Neuronal stem cell (in vitro differentiated cells): ENCODE results near the gene ENDOD1.

Experiments
- DNase-seq: peaks from one replicate; pipeline ENCODE4 v3.0.0-alpha.2; 2013; ENCODE audit warnings: low spot score
- H2AFZ ChIP-seq: one replicate; pipeline ENCODE4 v1.6.1; 2013; ENCODE audit warnings: mild to moderate bottlenecking, low read length, inconsistent platforms
- H2AK5ac ChIP-seq: 2 replicates; pipeline ENCODE4 v1.6.1; 2013; ENCODE audit warnings: low read depth, mild to moderate bottlenecking, inconsistent platforms, low read length, moderate library complexity, mixed read lengths
- H2BK120ac ChIP-seq: 2 replicates; pipeline ENCODE4 v1.6.1; 2013; ENCODE audit warnings: low read depth, mild to moderate bottlenecking, inconsistent platforms, low read length, moderate library complexity, mixed read lengths
- H2BK12ac ChIP-seq: one replicate; pipeline ENCODE4 v1.6.1; 2013; ENCODE audit warnings: low read length, inconsistent platforms
- H2BK15ac ChIP-seq: 2 replicates; pipeline ENCODE4 v1.6.1; 2013; ENCODE audit warnings: mild to moderate bottlenecking, low read length, inconsistent platforms, mixed read lengths
- H2BK5ac ChIP-seq: one replicate; pipeline ENCODE4 v1.6.1; 2013; ENCODE audit warnings: inconsistent platforms, mild to moderate bottlenecking, low read length, moderate library complexity
- H3K14ac ChIP-seq: one replicate; pipeline ENCODE4 v1.6.1; 2013; ENCODE audit warnings: low read length, inconsistent platforms
- H3K18ac ChIP-seq: 2 replicates; pipeline ENCODE4 v1.6.1; 2013; ENCODE audit warnings: low read length, inconsistent platforms
- H3K23ac ChIP-seq: 2 replicates; pipeline ENCODE4 v1.6.1; 2013; ENCODE audit warnings: low read depth, mild to moderate bottlenecking, mixed read lengths, low read length, inconsistent platforms; ENCODE audit not compliant: poor library complexity
- H3K27ac ChIP-seq: replicated peaks from 3 replicates; pipeline ENCODE4 v1.5.1; 2013; ENCODE audit warnings: low read length, inconsistent platforms
- H3K27me3 ChIP-seq, 3 experiments: 2 replicates each; pipeline ENCODE4 v1.6.1; 2013; ENCODE audit warnings: low read length in 3 of 3, mild to moderate bottlenecking in 2 of 3, inconsistent platforms in 1 of 3, low read depth in 1 of 3, mixed read lengths in 1 of 3, moderate library complexity in 1 of 3; ENCODE audit not compliant: control insufficient read depth in 3 of 3, insufficient read depth in 3 of 3
- H3K36me3 ChIP-seq, 2 donors: replicated peaks in 1 of 2; 2 replicates each; pipeline ENCODE4 v1.6.1; 2013; ENCODE audit warnings: low read length in 2 of 2; ENCODE audit not compliant: control insufficient read depth in 2 of 2, insufficient read depth in 2 of 2
- H3K4ac ChIP-seq: 2 replicates; pipeline ENCODE4 v1.6.1; 2013; ENCODE audit warnings: inconsistent platforms, mild to moderate bottlenecking, low read length, moderate library complexity
- H3K4me1 ChIP-seq, 2 donors: 1 replicate in 1 of 2; 2 replicates in 1 of 2; pipeline ENCODE4 v1.6.1; 2013; ENCODE audit warnings: low read length in 2 of 2, low read depth in 1 of 2; ENCODE audit not compliant: control insufficient read depth in 2 of 2, insufficient read depth in 1 of 2
- H3K4me2 ChIP-seq: one replicate; pipeline ENCODE4 v1.6.1; 2013; ENCODE audit warnings: mild to moderate bottlenecking, low read length, inconsistent platforms; ENCODE audit not compliant: insufficient read depth, poor library complexity, severe bottlenecking
- H3K4me3 ChIP-seq, 2 donors: 2 replicates each; pipeline ENCODE4 v1.5.1; 2013; ENCODE audit warnings: low read length in 2 of 2, mild to moderate bottlenecking in 2 of 2, inconsistent platforms in 1 of 2, moderate library complexity in 1 of 2
- H3K79me1 ChIP-seq: one replicate; pipeline ENCODE4 v1.6.1; 2013; ENCODE audit warnings: low read depth, mild to moderate bottlenecking, inconsistent platforms, low read length, moderate library complexity
- H3K9ac ChIP-seq: one replicate; pipeline ENCODE4 v1.6.1; 2013; ENCODE audit warnings: mild to moderate bottlenecking, low read depth, low read length, inconsistent platforms; ENCODE audit not compliant: poor library complexity
- H3K9me3 ChIP-seq, 2 donors: replicated peaks in 1 of 2; 2 replicates each; pipeline versions ENCODE3 to v1.6.1; 2013; ENCODE audit warnings: low read length in 2 of 2, mild to moderate bottlenecking in 2 of 2, inconsistent platforms in 1 of 2, low read depth in 1 of 2, mixed read lengths in 1 of 2, moderate library complexity in 1 of 2; ENCODE audit not compliant: control insufficient read depth in 2 of 2, insufficient read depth in 1 of 2
- H4K8ac ChIP-seq: one replicate; pipeline ENCODE4 v1.6.1; 2013; ENCODE audit warnings: low read depth, mild to moderate bottlenecking, inconsistent platforms, low read length, moderate library complexity
- H4K91ac ChIP-seq: one replicate; pipeline ENCODE4 v1.6.1; 2013; ENCODE audit warnings: low read length, low read depth, mild to moderate bottlenecking, inconsistent platforms; ENCODE audit not compliant: poor library complexity
- WGBS, 2 donors: extraction: QIAGEN DNeasy Blood & Tissue Kit; methylation state at CpG; one replicate each; pipeline ENCODE4 v1.1.7; 2013; ENCODE audit warnings: missing lambda C conversion rate in 2 of 2, mixed read lengths in 1 of 2; ENCODE audit not compliant: insufficient read length in 2 of 2, insufficient replicate concordance in 1 of 2; ENCODE audit errors: extremely low coverage in 2 of 2; 5-methylcytosine and 5-hydroxymethylcytosine counted together

Gene ENDOD1

DNA sequence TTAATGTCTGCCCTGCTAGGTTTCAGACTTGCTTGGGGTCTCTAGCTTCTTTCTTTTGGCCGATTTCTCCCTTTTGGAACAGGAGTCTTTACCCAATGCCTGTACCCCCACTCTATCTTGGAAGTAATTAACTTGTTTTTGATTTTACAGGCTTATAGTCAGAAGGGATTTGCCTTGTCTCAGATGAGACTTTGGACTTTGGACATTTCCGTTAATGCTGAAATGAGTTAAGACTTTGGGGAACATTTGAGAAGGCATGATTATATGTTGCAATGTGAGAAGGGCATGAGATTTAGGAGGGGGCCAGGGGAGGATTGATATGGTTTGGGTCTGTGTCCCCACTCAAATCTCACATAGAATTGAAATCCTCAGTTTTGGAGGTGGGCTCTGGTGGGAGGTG lies 35.3 kb upstream of the ENDOD1 start:
- no peak overlapping the region for H2BK5ac ChIP-seq
- H3K14ac ChIP-seq = no peak overlapping the region
- no peak overlapping the region for H3K27ac ChIP-seq
- H3K4me2 ChIP-seq = no peak overlapping the region
- no peak overlapping the region for H3K9ac ChIP-seq
- no peak overlapping the region for H2AFZ ChIP-seq
- no peaks in the 10 kb centered on the region for H3K4me1 ChIP-seq
- H2AK5ac ChIP-seq = no peak overlapping the region
- no CpG with 5 or more reads among the region's 2 CpGs for WGBS, 2 donors
- H3K79me1 ChIP-seq = no peaks in the 10 kb centered on the region
- no peaks in the 10 kb centered on the region for H3K36me3 ChIP-seq
- peaks cover 0 to 2% of the 10 kb centered on the region in 2 donors for H3K9me3 ChIP-seq
- no peak overlapping the region for H3K23ac ChIP-seq
- no peak overlapping the region for H2BK120ac ChIP-seq
- no peak overlapping the region for H2BK12ac ChIP-seq
- no peak overlapping the region for H3K18ac ChIP-seq
- H3K4ac ChIP-seq = no peak overlapping the region
- no peak overlapping the region for H2BK15ac ChIP-seq
- H4K91ac ChIP-seq = no peak overlapping the region
- no peak for DNase-seq
- no peak overlapping the region for H4K8ac ChIP-seq
- H3K27me3 ChIP-seq = peaks cover 0 to 19% (median 0%) of the 10 kb centered on the region in 3 experiments
- H3K4me3 ChIP-seq = no peak overlapping the region

DNA sequence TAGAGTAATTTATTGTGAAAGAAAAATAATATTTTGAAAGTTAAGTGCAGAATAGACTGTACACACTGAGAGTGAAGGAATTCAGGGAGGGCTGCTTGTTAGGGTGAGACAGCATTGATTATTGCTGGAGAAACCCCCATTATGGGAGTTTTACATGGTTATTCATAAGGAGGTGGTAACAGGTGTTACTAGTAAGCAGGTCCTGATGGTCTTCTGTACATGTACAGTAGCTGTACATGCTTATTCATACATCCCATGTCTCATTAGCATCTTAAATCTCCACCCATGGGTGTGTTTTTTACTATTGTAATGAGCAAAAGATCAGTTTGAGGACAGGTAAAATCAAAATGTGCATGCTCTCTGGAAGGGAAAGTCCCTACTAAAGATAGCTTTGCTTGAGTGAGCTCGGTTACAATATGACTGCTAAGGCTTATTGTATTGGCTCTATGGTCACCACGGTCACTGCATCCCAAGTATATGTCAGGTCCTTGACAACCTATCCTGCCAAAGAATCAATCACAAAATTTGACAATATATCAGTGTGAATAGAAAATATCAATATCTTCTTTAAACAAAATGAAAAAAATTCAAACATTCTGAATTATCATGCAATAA lies 34.3 kb upstream of the ENDOD1 start:
- Histone ChIP-seq H2AFZ (no peak overlapping the region), H2BK12ac (no peak overlapping the region), H3K4me1 (no peaks in the 10 kb centered on the region), H3K4me3 (no peak overlapping the region), H3K79me1 (no peaks in the 10 kb centered on the region), H3K9ac (no peak overlapping the region), H3K4ac (no peak overlapping the region), H3K9me3 (peaks cover 0 to 2% of the 10 kb centered on the region in 2 donors), H3K23ac (no peak overlapping the region), H2AK5ac (no peak overlapping the region), H3K18ac (no peak overlapping the region), H3K27ac (no peak overlapping the region), H2BK5ac (no peak overlapping the region), H2BK15ac (no peak overlapping the region), H3K36me3 (no peaks in the 10 kb centered on the region), H4K91ac (no peak overlapping the region), H4K8ac (no peak overlapping the region), H3K14ac (no peak overlapping the region), H2BK120ac (no peak overlapping the region), H3K4me2 (no peak overlapping the region), H3K27me3 (peaks cover 0 to 19% (median 0%) of the 10 kb centered on the region in 3 experiments)
- no peak for DNase-seq
- no CpG with 5 or more reads among the region's 2 CpGs for WGBS, 2 donors

GRCh38 chr11:95057959-95058358 lies 31.7 kb upstream of the ENDOD1 start:
- H4K8ac ChIP-seq = no peak overlapping the region
- no peak overlapping the region for H3K9ac ChIP-seq
- no peak overlapping the region for H3K27ac ChIP-seq
- H3K4ac ChIP-seq = no peak overlapping the region
- H2BK15ac ChIP-seq = no peak overlapping the region
- no peak overlapping the region for H2BK12ac ChIP-seq
- no peak overlapping the region for H2BK120ac ChIP-seq
- H2AFZ ChIP-seq = no peak overlapping the region
- no peaks in the 10 kb centered on the region for H3K36me3 ChIP-seq
- no peak overlapping the region for H3K18ac ChIP-seq
- no peak overlapping the region for H3K14ac ChIP-seq
- no peak overlapping the region for H4K91ac ChIP-seq
- H3K4me3 ChIP-seq = no peak overlapping the region
- WGBS, 2 donors = no CpG with 5 or more reads among the region's 8 CpGs
- H3K4me1 ChIP-seq = no peaks in the 10 kb centered on the region
- no peak overlapping the region for H2AK5ac ChIP-seq
- no peak overlapping the region for H3K23ac ChIP-seq
- no peaks in the 10 kb centered on the region for H3K79me1 ChIP-seq
- no peak overlapping the region for H2BK5ac ChIP-seq
- DNase-seq = no peak
- peaks cover 0 to 2% of the 10 kb centered on the region in 2 donors for H3K9me3 ChIP-seq
- no peak overlapping the region for H3K4me2 ChIP-seq
- peaks cover 0 to 14% (median 3%) of the 10 kb centered on the region in 3 experiments for H3K27me3 ChIP-seq

GRCh38 chr11:95058621-95059020 lies 31.0 kb upstream of the ENDOD1 start:
- Histone ChIP-seq H3K9ac (no peak overlapping the region), H3K14ac (no peak overlapping the region), H3K4me3 (no peak overlapping the region), H2BK5ac (no peak overlapping the region), H3K27ac (no peak overlapping the region), H3K4me1 (no peaks in the 10 kb centered on the region), H2BK120ac (no peak overlapping the region), H3K9me3 (peaks cover 0 to 2% of the 10 kb centered on the region in 2 donors), H3K4ac (no peak overlapping the region), H2AFZ (no peak overlapping the region), H2BK15ac (no peak overlapping the region), H2BK12ac (no peak overlapping the region), H3K27me3 (peaks cover 0 to 9% (median 3%) of the 10 kb centered on the region in 3 experiments), H4K8ac (no peak overlapping the region), H3K18ac (no peak overlapping the region), H3K36me3 (no peaks in the 10 kb centered on the region), H3K23ac (no peak overlapping the region), H3K79me1 (no peaks in the 10 kb centered on the region), H3K4me2 (no peak overlapping the region), H2AK5ac (no peak overlapping the region), H4K91ac (no peak overlapping the region)
- no CpG with 5 or more reads among the region's 1 CpG for WGBS, 2 donors
- no peak for DNase-seq
